GM10248 (cell line): Measurements from ENCODE around the gene NDUFS7.

ENCODE experiments used
- CTCF ChIA-PET: fragments of 300-600 bp; sonication (Branson Sonifier 250); formaldehyde crosslinking; extraction: SDS; loops from one replicate; lab custom pipeline; 2021; ENCODE audit warnings: antibody characterized with exemption; lab: Yijun Ruan, JAX
- POLR2A ChIA-PET: fragments of 350-650 bp; sonication (Branson Sonifier 250); formaldehyde crosslinking; extraction: SDS; loops from one replicate; lab custom pipeline; 2020; ENCODE audit warnings: antibody characterized with exemption; lab: Yijun Ruan, JAX
- DNase-seq: peaks from one replicate; pipeline ENCODE4 v3.0.0; 2012; ENCODE audit errors: extremely low spot score
- CTCF ChIP-seq: IDR thresholded peaks from 2 replicates; pipeline ENCODE4 v1.5.1; 2012; ENCODE audit warnings: mild to moderate bottlenecking, low read depth; ENCODE audit errors: extremely low read depth, missing control alignments, control extremely low read depth

Gene NDUFS7

GRCh38 chr19:1360126-1360817, 23.4 kb upstream of the NDUFS7 start:
- no peak for DNase-seq
- ChIA-PET POLR2A (no interaction called here), CTCF (no interaction called here)
- TF ChIP-seq CTCF = no peak

GRCh38 chr19:1360818-1361461, 22.8 kb upstream of the NDUFS7 start:
- CTCF ChIA-PET = no interaction called here
- DNase-seq = no peak
- TF ChIP-seq CTCF = no peak
- POLR2A ChIA-PET = no interaction called here

GRCh38 chr19:1361601-1362386, 21.9 kb upstream of the NDUFS7 start:
- no peak for TF ChIP-seq CTCF
- CTCF ChIA-PET = no interaction called here
- no peak for DNase-seq
- POLR2A ChIA-PET = no interaction called here

GRCh38 chr19:1362387-1363257, 21.1 kb upstream of the NDUFS7 start:
- CTCF ChIA-PET = interaction anchor here (1.5 to 2.4 kb wide), 2 partner anchors 8 to 10 kb away, joined by 4 to 6 read pairs; a partner anchor contains a TSS
- POLR2A ChIA-PET = interaction anchor here (0.6 kb wide), 1 partner anchor 93 kb away, joined by 3 read pairs; no protein-coding TSS in a partner anchor

GRCh38 chr19:1363599-1363998, 20.1 kb upstream of the NDUFS7 start:
- ChIA-PET CTCF (interaction anchor here (1.5 to 2.4 kb wide), 3 partner anchors 9 to 19 kb away, joined by 4 to 6 read pairs (median 5); partner anchors contain the start of gene NDUFS7), POLR2A (interaction anchor here (0.6 kb wide), 1 partner anchor 94 kb away, joined by 3 read pairs; no protein-coding TSS in a partner anchor)
- DNase-seq = no peak
- no peak for TF ChIP-seq CTCF

More at GRCh38 chr19:1362387-1363257, 21.1 kb upstream of the NDUFS7 start:
- DNase-seq = no peak
- no peak for TF ChIP-seq CTCF
